GM12891 (cell line): ENCODE results near the gene MEI1.

ENCODE experiments used
- PAX5 ChIP-seq: IDR thresholded peaks from 2 replicates; pipeline ENCODE4 v1.6.1; 2011; ENCODE audit warnings: low read length, moderate library complexity, mild to moderate bottlenecking; ENCODE audit not compliant: insufficient read depth, severe bottlenecking
- POLR2A ChIP-seq: IDR thresholded peaks from 2 replicates; pipeline ENCODE4 v1.6.1; 2011; ENCODE audit warnings: low read depth, low read length, control low read depth
- POLR2AphosphoS5 ChIP-seq: IDR thresholded peaks from 2 replicates; pipeline ENCODE4 v1.6.1; 2011; ENCODE audit warnings: low read depth, low read length, control low read depth
- POU2F2 ChIP-seq: IDR thresholded peaks from 2 replicates; pipeline ENCODE4 v1.6.1; 2011; ENCODE audit warnings: low read depth, mild to moderate bottlenecking, control low read depth, low read length, moderate library complexity
- SPI1 ChIP-seq: IDR thresholded peaks from 2 replicates; pipeline ENCODE4 v1.6.1; 2011; ENCODE audit warnings: low read depth, low read length, control low read depth
- TAF1 ChIP-seq: IDR thresholded peaks from 2 replicates; pipeline ENCODE4 v1.6.1; 2011; ENCODE audit warnings: low read depth, low read length, control low read depth

- TF ChIP-seq POLR2AphosphoS5 (no peak), POLR2A (no peak), TAF1 (no peak), POU2F2 (no peak), SPI1 (no peak), PAX5 (no peak)
These were observed 140.9 kb downstream of the MEI1 start for GRCh38 chr22:41840216-41840615.
